HepG2 (cell line): ENCODE measurements around the gene CTDSPL2. TPM values are rescaled to one million over a fixed set of nuclear protein-coding genes. Genes with fewer than 3 reads are reported as not detected.

Experiments used
- DMTF1 ChIP-seq: sonication (generic); formaldehyde crosslinking; IDR thresholded peaks from 2 replicates; pipeline ENCODE4 v1.4.0; 2020; ENCODE audit warnings: mild to moderate bottlenecking, missing genetic modification reagents
- GATA4 ChIP-seq: sonication (generic); IDR thresholded peaks from 2 replicates; pipeline ENCODE4 v1.6.1; 2016; ENCODE audit warnings: antibody characterized with exemption, low read depth, borderline replicate concordance
- HDAC6 ChIP-seq: fragments of 200-600 bp; sonication (generic); IDR thresholded peaks from 2 replicates; pipeline ENCODE4 v1.7.0; 2017; ENCODE audit warnings: mild to moderate bottlenecking, antibody characterized with exemption, low read length, low read depth
- KLF11 ChIP-seq: IDR thresholded peaks from 2 replicates; pipeline ENCODE4 v1.6.1; 2016; ENCODE audit warnings: missing compliant biosample characterization
- MZF1 ChIP-seq: sonication (generic); formaldehyde crosslinking; IDR thresholded peaks from 2 replicates; pipeline ENCODE4 v1.8.1; 2023; ENCODE audit warnings: mild to moderate bottlenecking, missing genetic modification reagents, borderline replicate concordance
- SALL2 ChIP-seq: sonication (generic); formaldehyde crosslinking; IDR thresholded peaks from 2 replicates; pipeline ENCODE4 v1.8.1; 2023; ENCODE audit warnings: mild to moderate bottlenecking, missing genetic modification reagents, inconsistent platforms
- SOX13 ChIP-seq, 3 experiments: fragments of 450-650 bp in 1 of 3; sonication (generic) in 1 of 3; formaldehyde crosslinking in 1 of 3; IDR thresholded peaks in 2 of 3; conservative IDR thresholded peaks in 1 of 3; 2 replicates each; pipeline versions ENCODE4 v1.5.0 to v1.6.1; 2016 to 2020; ENCODE audit warnings: antibody characterized with exemption in 1 of 3, mild to moderate bottlenecking in 1 of 3, missing compliant biosample characterization in 1 of 3, missing genetic modification reagents in 1 of 3, moderate library complexity in 1 of 3
- TBX3 ChIP-seq: fragments of 450-650 bp; IDR thresholded peaks from 2 replicates; pipeline ENCODE4 v1.6.1; 2017; ENCODE audit warnings: antibody characterized with exemption, mild to moderate bottlenecking, inconsistent platforms, borderline replicate concordance
- ZBTB49 ChIP-seq: sonication (generic); formaldehyde crosslinking; IDR thresholded peaks from 2 replicates; pipeline ENCODE4 v1.4.0; 2020; ENCODE audit warnings: missing genetic modification reagents, borderline replicate concordance
- ZC3H4 ChIP-seq: sonication (generic); formaldehyde crosslinking; IDR thresholded peaks from 2 replicates; pipeline ENCODE4 v1.4.0; 2020; ENCODE audit warnings: missing genetic modification reagents, borderline replicate concordance
- ZNF101 ChIP-seq: sonication (generic); formaldehyde crosslinking; IDR thresholded peaks from 2 replicates; pipeline ENCODE4 v1.4.0; 2020; ENCODE audit warnings: mild to moderate bottlenecking, low read depth, missing genetic modification reagents, borderline replicate concordance
- ZNF276 ChIP-seq: sonication (generic); formaldehyde crosslinking; IDR thresholded peaks from 2 replicates; pipeline ENCODE4 v1.4.0; 2020; ENCODE audit warnings: mild to moderate bottlenecking, low read depth, missing genetic modification reagents
- ZNF788 ChIP-seq: sonication (generic); formaldehyde crosslinking; IDR thresholded peaks from 2 replicates; pipeline ENCODE4 v1.5.0; 2020; ENCODE audit warnings: mild to moderate bottlenecking, missing genetic modification reagents, borderline replicate concordance
- ZSCAN12 ChIP-seq: sonication (generic); formaldehyde crosslinking; IDR thresholded peaks from 2 replicates; pipeline ENCODE4 v1.9.0; 2021; ENCODE audit warnings: mild to moderate bottlenecking, missing genetic modification reagents
- ZSCAN21 ChIP-seq: sonication (generic); formaldehyde crosslinking; IDR thresholded peaks from 2 replicates; pipeline ENCODE4 v1.8.0; 2022; ENCODE audit warnings: mild to moderate bottlenecking, missing genetic modification reagents, moderate library complexity, borderline replicate concordance
- polyA plus RNA-seq, 8 experiments: library from polyadenylated mRNA; depleted of rRNA in 3 of 8; stranded (reverse) in 7 of 8; unstranded in 1 of 8; fragments of >200 nt; fragmentation: Illumina TruSeq in 4 of 8; extraction: Trizol in 4 of 8; gene quantifications; 2 replicates each; pipeline versions ENCODE4 v1.2.1 to v1.2.3, GENCODE V29; 2011 to 2016; ENCODE audit warnings: low read depth in 4 of 8, missing spikeins in 1 of 8, mixed read lengths in 1 of 8; ENCODE audit not compliant: insufficient read depth in 1 of 8
- total RNA-seq, 5 experiments: library from RNA; depleted of rRNA; stranded (reverse); fragments of >200 nt; fragmentation: Illumina TruSeq; extraction: Trizol; gene quantifications; 2 replicates each; pipeline ENCODE4 v1.2.3, GENCODE V29; 2016; ENCODE audit warnings: low read depth in 1 of 5
- TF ChIP-seq, protein P1 (sequence below): sonication (generic); formaldehyde crosslinking; conservative IDR thresholded peaks from 2 replicates; pipeline ENCODE4 v1.4.0; 2020; ENCODE audit warnings: mild to moderate bottlenecking, missing genetic modification reagents, moderate library complexity

CTDSPL2 gene
- total and polyA plus RNA-seq, 2 of the 13 experiments (the other 11 are each of a cell fraction or from before 2014, with no cell fraction given): 37.4 to 56.2 TPM

- TF ChIP-seq ZNF276 (CRISPR knock-in tag) (no peak), TBX3 (no peak), HDAC6 (no peak), SOX13 (IDR thresholded peaks at IDR 0.05) (0 out of 2 replicates have a peak, but pooled peaks have one; percentile 24), SOX13 (CRISPR knock-in tag; conservative IDR thresholded peaks at IDR 0.05 in 1 of 2, IDR thresholded peaks at IDR 0.05 in 1 of 2) (peak in 1 of 2 experiments; percentile 17; a peak in 1 of 4 replicates), ZNF101 (CRISPR knock-in tag) (no peak), MZF1 (CRISPR knock-in tag) (no peak), SALL2 (peak; percentile 82), ZNF788 (CRISPR knock-in tag) (peak; percentile 79), ZBTB49 (CRISPR knock-in tag) (no peak), GATA4 (no peak; the same call in 1 of the 2 replicates), ZC3H4 (CRISPR knock-in tag) (no peak), KLF11 (CRISPR knock-in tag) (no peak), ZSCAN12 (no peak; the same call in 1 of the 2 replicates), DMTF1 (CRISPR knock-in tag) (no peak; the same call in 1 of the 2 replicates), ZSCAN21 (CRISPR knock-in tag) (peak; percentile 86; the same call in 1 of the 2 replicates)
- TF ChIP-seq, protein P1, sequence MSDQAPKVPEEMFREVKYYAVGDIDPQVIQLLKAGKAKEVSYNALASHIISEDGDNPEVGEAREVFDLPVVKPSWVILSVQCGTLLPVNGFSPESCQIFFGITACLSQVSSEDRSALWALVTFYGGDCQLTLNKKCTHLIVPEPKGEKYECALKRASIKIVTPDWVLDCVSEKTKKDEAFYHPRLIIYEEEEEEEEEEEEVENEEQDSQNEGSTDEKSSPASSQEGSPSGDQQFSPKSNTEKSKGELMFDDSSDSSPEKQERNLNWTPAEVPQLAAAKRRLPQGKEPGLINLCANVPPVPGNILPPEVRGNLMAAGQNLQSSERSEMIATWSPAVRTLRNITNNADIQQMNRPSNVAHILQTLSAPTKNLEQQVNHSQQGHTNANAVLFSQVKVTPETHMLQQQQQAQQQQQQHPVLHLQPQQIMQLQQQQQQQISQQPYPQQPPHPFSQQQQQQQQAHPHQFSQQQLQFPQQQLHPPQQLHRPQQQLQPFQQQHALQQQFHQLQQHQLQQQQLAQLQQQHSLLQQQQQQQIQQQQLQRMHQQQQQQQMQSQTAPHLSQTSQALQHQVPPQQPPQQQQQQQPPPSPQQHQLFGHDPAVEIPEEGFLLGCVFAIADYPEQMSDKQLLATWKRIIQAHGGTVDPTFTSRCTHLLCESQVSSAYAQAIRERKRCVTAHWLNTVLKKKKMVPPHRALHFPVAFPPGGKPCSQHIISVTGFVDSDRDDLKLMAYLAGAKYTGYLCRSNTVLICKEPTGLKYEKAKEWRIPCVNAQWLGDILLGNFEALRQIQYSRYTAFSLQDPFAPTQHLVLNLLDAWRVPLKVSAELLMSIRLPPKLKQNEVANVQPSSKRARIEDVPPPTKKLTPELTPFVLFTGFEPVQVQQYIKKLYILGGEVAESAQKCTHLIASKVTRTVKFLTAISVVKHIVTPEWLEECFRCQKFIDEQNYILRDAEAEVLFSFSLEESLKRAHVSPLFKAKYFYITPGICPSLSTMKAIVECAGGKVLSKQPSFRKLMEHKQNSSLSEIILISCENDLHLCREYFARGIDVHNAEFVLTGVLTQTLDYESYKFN: no peak
Measured at GRCh38 chr15:44536962-44537734, 109.7 kb downstream of the CTDSPL2 start, which contains the start of gene EIF3J (continued).
